GM23248 (cell line): ENCODE data around the gene KIR2DL3.
"Not testable (repeated sequence)": the region's sequence is repeated elsewhere in the genome, so short reads cannot be mapped to it uniquely, and the experiment has no call there.

ENCODE experiments used
- EZH2 ChIP-seq: fragments of 200-600 bp; sonication (generic); IDR thresholded peaks from 2 replicates; pipeline ENCODE4 v1.6.1; 2018; ENCODE audit warnings: antibody characterized with exemption, mild to moderate bottlenecking; ENCODE audit not compliant: insufficient read depth, poor library complexity, severe bottlenecking
- EZH2phosphoT487 ChIP-seq: fragments of 200-600 bp; sonication (generic); IDR thresholded peaks from 2 replicates; pipeline ENCODE4 v1.6.1; 2018; ENCODE audit warnings: antibody characterized with exemption, moderate library complexity, mild to moderate bottlenecking, low read depth; ENCODE audit not compliant: insufficient read depth

DNA sequence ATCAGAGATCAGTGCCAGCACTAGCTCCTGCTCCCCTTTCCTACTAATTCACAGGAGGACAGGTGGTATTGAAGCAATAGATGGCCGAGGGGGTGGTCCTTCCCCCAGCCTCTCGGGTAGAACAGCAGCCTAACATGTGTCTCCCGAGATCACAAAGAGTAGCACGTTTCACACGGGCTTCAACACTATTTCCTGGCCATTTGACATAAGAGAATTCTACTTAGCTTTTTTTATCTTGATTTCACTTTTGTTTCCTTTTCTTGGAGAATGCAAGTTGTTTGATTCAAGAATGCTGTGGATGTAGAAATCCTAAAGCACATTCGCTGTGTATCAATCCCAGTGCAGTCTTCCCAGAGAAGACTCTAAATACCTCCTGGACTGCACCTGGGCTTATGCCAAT, 12.0 kb downstream of the KIR2DL3 start:
- not testable (repeated sequence) for TF ChIP-seq EZH2, EZH2phosphoT487
